ENCODE results near the gene WDR1.

Gene WDR1

GRCh38 chr4:10074767-10075105 is 41.9 kb downstream of the WDR1 start:
- DNase-seq (ENCODE audit: low read depth): peak; percentile 68
- no peak overlapping the region for H3K4me3 ChIP-seq (ENCODE audit: low read length)
- peak; percentile 73 for TF ChIP-seq CTCF (IDR thresholded peaks at IDR 0.05; ENCODE audit: insufficient read depth, low read depth, low read length, missing control alignments)

GRCh38 chr4:10074076-10074766 is 42.4 kb downstream of the WDR1 start:
- H3K4me3 ChIP-seq (ENCODE audit: low read length): no peak overlapping the region
- TF ChIP-seq CTCF (IDR thresholded peaks at IDR 0.05; ENCODE audit: insufficient read depth, low read depth, low read length, missing control alignments): no peak
- DNase-seq (ENCODE audit: low read depth): no peak

- no peak overlapping the region for H3K4me3 ChIP-seq (ENCODE audit: low read length)
- DNase-seq (ENCODE audit: low read depth): no peak
- no peak for TF ChIP-seq CTCF (IDR thresholded peaks at IDR 0.05; ENCODE audit: insufficient read depth, low read depth, low read length, missing control alignments)
Measured at GRCh38 chr4:10072420-10073017, 44.1 kb downstream of the WDR1 start.

- no peak for DNase-seq (ENCODE audit: low read depth)
- H3K4me3 ChIP-seq (ENCODE audit: low read length): no peak overlapping the region
- TF ChIP-seq CTCF (IDR thresholded peaks at IDR 0.05; ENCODE audit: insufficient read depth, low read depth, low read length, missing control alignments): no peak
Measured at GRCh38 chr4:10069075-10069642, 47.4 kb downstream of the WDR1 start.

- DNase-seq (ENCODE audit: low read depth): no peak
- H3K4me3 ChIP-seq (ENCODE audit: low read length): no peak overlapping the region
- no peak for TF ChIP-seq CTCF (IDR thresholded peaks at IDR 0.05; ENCODE audit: insufficient read depth, low read depth, low read length, missing control alignments)
Measured at GRCh38 chr4:10066670-10067651, 49.6 kb downstream of the WDR1 start.

- no peak overlapping the region for H3K4me3 ChIP-seq (ENCODE audit: low read length)
- DNase-seq (ENCODE audit: low read depth): no peak
- no peak for TF ChIP-seq CTCF (IDR thresholded peaks at IDR 0.05; ENCODE audit: insufficient read depth, low read depth, low read length, missing control alignments)
Measured at GRCh38 chr4:10066206-10066605, 50.4 kb downstream of the WDR1 start.
